ENCODE measurements around the gene LRFN4. TPM values are rescaled to one million over a fixed set of nuclear protein-coding genes. Genes with fewer than 3 reads are reported as not detected.

The LRFN4 gene
- total RNA-seq, 4 donors from 2014 or later, result 10.2 to 16.6 (median 12.4) TPM

- TF ChIP-seq CTCF (IDR thresholded peaks at IDR 0.05), result no peak
- DNase-seq (ENCODE audit: low spot score) (no peak), ATAC-seq (ENCODE audit: low FRiP score) (no peak)
Observed at GRCh38 chr11:66904561-66904960, 47.7 kb downstream of the LRFN4 start.

DNA sequence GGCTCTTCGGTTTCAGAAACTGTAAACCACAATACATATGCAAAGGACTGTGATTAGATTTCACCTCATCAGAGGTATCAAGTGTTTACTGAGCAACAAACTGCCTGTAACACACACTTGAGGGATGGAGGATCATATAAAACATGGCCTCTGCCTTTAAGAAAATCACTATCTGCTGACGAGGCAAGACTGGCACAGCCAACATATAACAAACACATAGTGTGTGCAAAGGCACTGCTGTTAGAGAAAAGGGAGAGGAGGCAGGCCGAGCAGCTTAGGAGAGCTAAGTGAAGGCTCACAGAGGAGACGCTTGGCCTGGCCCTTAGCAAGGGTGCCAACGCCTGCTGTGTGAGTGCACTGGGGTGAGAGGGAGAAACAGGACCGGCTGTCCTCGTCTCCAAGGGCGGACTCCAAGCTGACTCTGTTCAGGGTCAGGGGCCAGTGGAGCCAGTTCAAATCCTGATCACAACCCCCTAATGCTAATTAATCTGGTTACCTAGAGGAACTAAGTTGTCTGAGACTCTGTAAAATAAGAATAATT is 48.2 kb downstream of the LRFN4 start:
- DNase-seq (ENCODE audit: low spot score), result no peak
- ATAC-seq (ENCODE audit: low FRiP score), result no peak
- no peak for TF ChIP-seq CTCF (IDR thresholded peaks at IDR 0.05)

- TF ChIP-seq CTCF (IDR thresholded peaks at IDR 0.05), result no peak
- no peak for ATAC-seq (ENCODE audit: low FRiP score)
- DNase-seq (ENCODE audit: low spot score), result no peak
Observed at GRCh38 chr11:66905631-66906030, 48.8 kb downstream of the LRFN4 start.

DNA sequence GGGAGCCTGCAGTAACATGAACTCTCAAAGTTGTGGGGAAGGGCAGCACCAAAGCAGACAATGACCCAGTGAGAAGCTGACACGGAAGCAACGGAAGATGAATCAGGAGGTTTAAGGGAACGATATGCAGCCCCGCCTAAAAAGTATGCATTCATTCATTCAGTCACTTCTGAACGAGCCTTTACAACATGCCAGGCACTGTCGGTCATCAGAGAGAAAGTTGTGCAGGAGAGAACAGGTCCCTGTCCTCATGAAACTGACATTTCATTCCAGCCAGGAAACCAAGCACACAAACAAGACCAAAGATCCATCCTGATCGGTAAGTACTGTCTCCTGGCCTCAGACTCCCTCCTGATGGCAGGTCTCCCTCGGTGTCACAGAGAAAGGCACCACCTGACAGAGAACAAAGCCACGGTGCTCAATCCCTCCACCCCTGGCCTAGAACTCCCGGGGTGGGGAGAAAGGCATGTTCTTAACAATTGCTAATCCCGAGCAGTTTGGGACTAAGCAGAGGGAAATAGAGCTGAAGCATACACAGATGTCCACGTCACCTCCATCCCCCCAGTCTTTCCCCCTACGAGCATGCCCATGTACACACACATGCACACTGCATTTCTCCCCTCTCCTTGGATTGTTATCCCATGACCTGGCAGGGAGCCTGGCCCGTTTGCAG is 49.3 kb downstream of the LRFN4 start:
- ATAC-seq (ENCODE audit: low FRiP score) (no peak), DNase-seq (ENCODE audit: low spot score) (no peak)
- TF ChIP-seq CTCF (IDR thresholded peaks at IDR 0.05), result no peak

DNA sequence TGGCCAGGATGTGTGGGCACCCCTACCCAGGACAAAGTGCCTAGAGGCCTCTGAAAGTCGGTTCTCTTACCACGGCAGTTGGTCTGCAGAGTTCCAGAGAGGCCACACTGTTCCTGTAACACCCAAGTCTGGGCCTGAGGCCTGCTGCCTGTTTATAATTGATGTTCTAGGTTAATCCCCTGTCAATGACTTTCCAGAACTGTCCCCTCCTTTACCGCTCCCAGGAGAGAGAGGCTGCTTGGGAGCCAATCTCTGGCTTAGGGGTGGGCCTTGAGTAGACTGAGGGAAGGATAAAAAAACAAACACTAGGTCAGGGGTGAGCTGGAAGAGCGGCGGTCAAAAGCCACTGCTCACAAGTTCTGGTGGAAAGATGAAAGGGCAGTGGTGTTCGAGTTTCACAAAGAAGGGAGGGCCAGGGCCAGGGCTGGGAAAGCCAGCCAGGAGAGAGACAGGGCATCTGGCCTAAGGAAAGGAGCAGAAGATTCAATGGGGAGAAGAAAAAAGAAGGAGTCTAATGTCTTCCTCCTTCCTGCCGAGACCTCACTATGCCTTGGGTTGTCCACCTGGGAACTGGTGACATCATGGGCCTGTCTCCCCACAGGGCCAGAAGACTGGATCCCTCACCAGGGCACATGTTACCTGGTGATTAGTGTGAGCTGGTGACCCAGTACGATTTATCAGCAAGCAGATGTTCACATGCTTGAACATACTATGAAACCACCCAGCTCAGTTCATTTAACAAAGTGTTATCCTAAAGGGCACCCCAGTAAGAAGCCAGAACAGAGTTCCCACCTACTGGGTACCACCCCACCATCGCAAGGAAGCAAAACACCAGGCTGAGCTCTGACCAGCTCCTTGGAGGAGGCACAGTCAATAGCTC is 51.1 kb downstream of the LRFN4 start:
- no peak for TF ChIP-seq CTCF (IDR thresholded peaks at IDR 0.05)
- no peak for ATAC-seq (ENCODE audit: low FRiP score)

DNA sequence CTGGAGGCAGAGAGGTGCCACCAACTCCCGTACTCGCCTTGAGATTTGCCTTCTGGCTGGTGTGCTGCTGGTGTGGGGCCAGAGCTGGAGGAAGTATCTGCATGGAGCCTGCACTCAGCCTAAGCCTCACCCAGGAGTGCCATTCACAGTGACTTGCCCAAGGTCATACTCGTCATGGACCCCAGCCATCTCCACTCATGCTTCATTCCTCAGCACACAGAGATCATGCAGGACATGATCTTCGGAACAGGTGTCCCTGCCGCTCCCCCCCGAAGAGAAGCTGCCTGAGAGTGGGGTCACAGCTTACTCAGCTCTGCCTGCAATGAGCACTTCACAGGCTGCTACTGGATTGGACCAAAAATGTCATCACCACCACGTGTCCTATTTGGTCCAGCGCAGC is 52.3 kb downstream of the LRFN4 start:
- DNase-seq (ENCODE audit: low spot score), result no peak
- peak; percentile 21 for ATAC-seq (ENCODE audit: low FRiP score)
- TF ChIP-seq CTCF (IDR thresholded peaks at IDR 0.05), result no peak

More for the DNA sequence above, 51.1 kb downstream of the LRFN4 start:
- no peak for DNase-seq (ENCODE audit: low spot score)
